Liver (tissue), 9 donors: ENCODE data around the gene FIBCD1. TPM values are rescaled to one million over a fixed set of nuclear protein-coding genes. Genes with fewer than 3 reads are reported as not detected.

ENCODE experiments used
- DNase-seq: peaks from one replicate; pipeline ENCODE4 v3.0.0-alpha.2; 2017; ENCODE audit warnings: low spot score
- H3K27ac ChIP-seq, 2 donors: one replicate each; pipeline ENCODE4 v1.7.0; 2013; ENCODE audit warnings: inconsistent platforms in 2 of 2, low read length in 2 of 2, control low read depth in 1 of 2, low read depth in 1 of 2, mild to moderate bottlenecking in 1 of 2
- H3K27me3 ChIP-seq, 4 donors: one replicate each; pipeline versions ENCODE4 v1.6.1 to v1.7.0; 2013; ENCODE audit warnings: low read length in 3 of 4, inconsistent platforms in 1 of 4, mild to moderate bottlenecking in 1 of 4, moderate library complexity in 1 of 4; ENCODE audit not compliant: control insufficient read depth in 4 of 4, insufficient read depth in 4 of 4
- H3K36me3 ChIP-seq, 4 donors: one replicate each; pipeline versions ENCODE4 v1.6.1 to v1.7.0; 2013; ENCODE audit warnings: low read length in 3 of 4, mild to moderate bottlenecking in 3 of 4, low read depth in 1 of 4, moderate library complexity in 1 of 4; ENCODE audit not compliant: control insufficient read depth in 4 of 4, insufficient read depth in 3 of 4
- H3K4me1 ChIP-seq, 4 donors: one replicate each; pipeline versions ENCODE4 v1.6.1 to v1.7.0; 2013; ENCODE audit warnings: low read length in 3 of 4, mild to moderate bottlenecking in 3 of 4, moderate library complexity in 1 of 4; ENCODE audit not compliant: control insufficient read depth in 4 of 4, insufficient read depth in 4 of 4
- H3K4me3 ChIP-seq, 3 donors: one replicate each; pipeline versions ENCODE4 v1.6.1 to v1.7.0; 2013; ENCODE audit warnings: low read length in 3 of 3, control low read depth in 1 of 3, low read depth in 1 of 3, mild to moderate bottlenecking in 1 of 3
- H3K9ac ChIP-seq, 2 donors: one replicate each; pipeline ENCODE4 v1.7.0; 2013; ENCODE audit warnings: low read length in 2 of 2, mild to moderate bottlenecking in 2 of 2, moderate library complexity in 2 of 2, control low read depth in 1 of 2, low read depth in 1 of 2
- H3K9me3 ChIP-seq, 4 donors: one replicate each; pipeline versions ENCODE4 v1.6.1 to v1.7.0; 2013; ENCODE audit warnings: low read length in 3 of 4; ENCODE audit not compliant: control insufficient read depth in 4 of 4
- EGR1 ChIP-seq, 2 donors: IDR thresholded peaks; 2 replicates each; pipeline ENCODE4 v1.6.1; 2016 to 2018; ENCODE audit warnings: antibody characterized with exemption in 2 of 2, low read depth in 2 of 2
- FOXA1 ChIP-seq: IDR thresholded peaks from 2 replicates; pipeline ENCODE4 v1.6.1; 2016; ENCODE audit warnings: antibody characterized with exemption
- FOXA2 ChIP-seq: IDR thresholded peaks from 2 replicates; pipeline ENCODE4 v1.6.1; 2016; ENCODE audit warnings: antibody characterized with exemption
- GABPA ChIP-seq, 2 donors: IDR thresholded peaks in 1 of 2; conservative IDR thresholded peaks in 1 of 2; 2 replicates each; pipeline ENCODE4 v1.6.1; 2016; ENCODE audit warnings: antibody characterized with exemption in 2 of 2, mild to moderate bottlenecking in 1 of 2, moderate library complexity in 1 of 2
- HNF4A ChIP-seq, 2 donors: conservative IDR thresholded peaks; 2 replicates each; pipeline ENCODE4 v1.6.1; 2016; ENCODE audit warnings: antibody characterized with exemption in 2 of 2, mild to moderate bottlenecking in 2 of 2
- HNF4G ChIP-seq: IDR thresholded peaks from 2 replicates; pipeline ENCODE4 v1.6.1; 2016; ENCODE audit warnings: antibody characterized with exemption
- JUND ChIP-seq, 2 donors: IDR thresholded peaks; 2 replicates each; pipeline ENCODE4 v1.6.1; 2016; ENCODE audit warnings: antibody characterized with exemption in 2 of 2
- NR2F2 ChIP-seq: IDR thresholded peaks from 2 replicates; pipeline ENCODE4 v1.6.1; 2016; ENCODE audit warnings: antibody characterized with exemption
- RXRA ChIP-seq, 2 donors: IDR thresholded peaks; 2 replicates each; pipeline ENCODE4 v1.6.1; 2017 to 2018; ENCODE audit warnings: antibody characterized with exemption in 2 of 2, mild to moderate bottlenecking in 1 of 2
- YY1 ChIP-seq: IDR thresholded peaks from 2 replicates; pipeline ENCODE4 v1.6.1; 2016; ENCODE audit warnings: antibody characterized with exemption, mild to moderate bottlenecking
- WGBS: extraction: QIAGEN DNeasy Blood & Tissue Kit; methylation state at CpG from one replicate; pipeline ENCODE4 v1.1.7; 2013; 5-methylcytosine and 5-hydroxymethylcytosine counted together
- polyA plus RNA-seq, 2 donors: library from polyadenylated mRNA; stranded (reverse) in 1 of 2; unstranded in 1 of 2; fragments of 200-250 nt in 1 of 2; fragments of >200 nt in 1 of 2; fragmentation: Nextera tagmentation in 1 of 2; extraction: Ambion mirVana in 1 of 2; gene quantifications; one replicate each; pipeline versions ENCODE4 v1.2.1 to v1.2.3, GENCODE V29; 2013 to 2015
- total RNA-seq, 2 donors: library from RNA; depleted of rRNA; stranded (reverse); fragments of >200 nt; gene quantifications; one replicate each; pipeline ENCODE4 v1.2.3, GENCODE V29; 2014
- TF ChIP-seq, protein P1 (sequence below): fragments of 150-350 bp; IDR thresholded peaks from 2 replicates; pipeline ENCODE4 v1.5.1; 2017; ENCODE audit warnings: improper control_type of control experiment, low read depth, low read length; ENCODE audit not compliant: missing input control
- TF ChIP-seq, protein P2 (sequence below): IDR thresholded peaks from 2 replicates; pipeline ENCODE4 v1.6.1; 2016; ENCODE audit warnings: antibody characterized with exemption, mild to moderate bottlenecking
- TF ChIP-seq, protein P3 (sequence below): IDR thresholded peaks from 2 replicates; pipeline ENCODE4 v1.6.1; 2016; ENCODE audit warnings: antibody characterized with exemption
- donor health status: healthy.
- donor health status: healthy.
- donor health status: healthy.
- donor health status: healthy.
- donor health status: healthy.

FIBCD1 gene
- total and polyA plus RNA-seq, 4 donors, result not detected

- no peak for DNase-seq
- 76% methylated on average over 10 of the region's 10 CpGs for WGBS
Measured at GRCh38 chr9:130924448-130924788, 14.6 kb downstream of the FIBCD1 start.

GRCh38 chr9:130923611-130924447, 15.2 kb downstream of the FIBCD1 start:
- WGBS, result 81% methylated on average over 42 of the region's 42 CpGs
- Histone ChIP-seq H3K36me3 (no peaks in the 10 kb centered on the region), H3K9me3 (no peaks in the 10 kb centered on the region), H3K27ac (no peak overlapping the region), H3K4me3 (no peak overlapping the region), H3K9ac (no peak overlapping the region), H3K27me3 (peaks cover 0 to 3% (median 0%) of the 10 kb centered on the region in 4 donors), H3K4me1 (no peaks in the 10 kb centered on the region)
- no peak for DNase-seq
- TF ChIP-seq HNF4A (conservative IDR thresholded peaks at IDR 0.05), result no peak
- TF ChIP-seq, protein P1, sequence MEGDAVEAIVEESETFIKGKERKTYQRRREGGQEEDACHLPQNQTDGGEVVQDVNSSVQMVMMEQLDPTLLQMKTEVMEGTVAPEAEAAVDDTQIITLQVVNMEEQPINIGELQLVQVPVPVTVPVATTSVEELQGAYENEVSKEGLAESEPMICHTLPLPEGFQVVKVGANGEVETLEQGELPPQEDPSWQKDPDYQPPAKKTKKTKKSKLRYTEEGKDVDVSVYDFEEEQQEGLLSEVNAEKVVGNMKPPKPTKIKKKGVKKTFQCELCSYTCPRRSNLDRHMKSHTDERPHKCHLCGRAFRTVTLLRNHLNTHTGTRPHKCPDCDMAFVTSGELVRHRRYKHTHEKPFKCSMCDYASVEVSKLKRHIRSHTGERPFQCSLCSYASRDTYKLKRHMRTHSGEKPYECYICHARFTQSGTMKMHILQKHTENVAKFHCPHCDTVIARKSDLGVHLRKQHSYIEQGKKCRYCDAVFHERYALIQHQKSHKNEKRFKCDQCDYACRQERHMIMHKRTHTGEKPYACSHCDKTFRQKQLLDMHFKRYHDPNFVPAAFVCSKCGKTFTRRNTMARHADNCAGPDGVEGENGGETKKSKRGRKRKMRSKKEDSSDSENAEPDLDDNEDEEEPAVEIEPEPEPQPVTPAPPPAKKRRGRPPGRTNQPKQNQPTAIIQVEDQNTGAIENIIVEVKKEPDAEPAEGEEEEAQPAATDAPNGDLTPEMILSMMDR, result no peak
- TF ChIP-seq RXRA (IDR thresholded peaks at IDR 0.05), result no peak
- TF ChIP-seq FOXA2, result no peak
- no peak for TF ChIP-seq FOXA1
- TF ChIP-seq, protein P2, sequence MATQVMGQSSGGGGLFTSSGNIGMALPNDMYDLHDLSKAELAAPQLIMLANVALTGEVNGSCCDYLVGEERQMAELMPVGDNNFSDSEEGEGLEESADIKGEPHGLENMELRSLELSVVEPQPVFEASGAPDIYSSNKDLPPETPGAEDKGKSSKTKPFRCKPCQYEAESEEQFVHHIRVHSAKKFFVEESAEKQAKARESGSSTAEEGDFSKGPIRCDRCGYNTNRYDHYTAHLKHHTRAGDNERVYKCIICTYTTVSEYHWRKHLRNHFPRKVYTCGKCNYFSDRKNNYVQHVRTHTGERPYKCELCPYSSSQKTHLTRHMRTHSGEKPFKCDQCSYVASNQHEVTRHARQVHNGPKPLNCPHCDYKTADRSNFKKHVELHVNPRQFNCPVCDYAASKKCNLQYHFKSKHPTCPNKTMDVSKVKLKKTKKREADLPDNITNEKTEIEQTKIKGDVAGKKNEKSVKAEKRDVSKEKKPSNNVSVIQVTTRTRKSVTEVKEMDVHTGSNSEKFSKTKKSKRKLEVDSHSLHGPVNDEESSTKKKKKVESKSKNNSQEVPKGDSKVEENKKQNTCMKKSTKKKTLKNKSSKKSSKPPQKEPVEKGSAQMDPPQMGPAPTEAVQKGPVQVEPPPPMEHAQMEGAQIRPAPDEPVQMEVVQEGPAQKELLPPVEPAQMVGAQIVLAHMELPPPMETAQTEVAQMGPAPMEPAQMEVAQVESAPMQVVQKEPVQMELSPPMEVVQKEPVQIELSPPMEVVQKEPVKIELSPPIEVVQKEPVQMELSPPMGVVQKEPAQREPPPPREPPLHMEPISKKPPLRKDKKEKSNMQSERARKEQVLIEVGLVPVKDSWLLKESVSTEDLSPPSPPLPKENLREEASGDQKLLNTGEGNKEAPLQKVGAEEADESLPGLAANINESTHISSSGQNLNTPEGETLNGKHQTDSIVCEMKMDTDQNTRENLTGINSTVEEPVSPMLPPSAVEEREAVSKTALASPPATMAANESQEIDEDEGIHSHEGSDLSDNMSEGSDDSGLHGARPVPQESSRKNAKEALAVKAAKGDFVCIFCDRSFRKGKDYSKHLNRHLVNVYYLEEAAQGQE, result no peak
- TF ChIP-seq GABPA (IDR thresholded peaks at IDR 0.05 in 1 of 2, conservative IDR thresholded peaks at IDR 0.05 in 1 of 2), result no peak

More at GRCh38 chr9:130924448-130924788, 14.6 kb downstream of the FIBCD1 start:
- Histone ChIP-seq H3K4me1 (no peaks in the 10 kb centered on the region), H3K4me3 (no peak overlapping the region), H3K36me3 (no peaks in the 10 kb centered on the region), H3K9me3 (no peaks in the 10 kb centered on the region), H3K9ac (no peak overlapping the region), H3K27ac (no peak overlapping the region), H3K27me3 (peaks cover 0 to 3% (median 0%) of the 10 kb centered on the region in 4 donors)
- TF ChIP-seq GABPA (IDR thresholded peaks at IDR 0.05 in 1 of 2, conservative IDR thresholded peaks at IDR 0.05 in 1 of 2), result no peak
- TF ChIP-seq FOXA2, result no peak

DNA sequence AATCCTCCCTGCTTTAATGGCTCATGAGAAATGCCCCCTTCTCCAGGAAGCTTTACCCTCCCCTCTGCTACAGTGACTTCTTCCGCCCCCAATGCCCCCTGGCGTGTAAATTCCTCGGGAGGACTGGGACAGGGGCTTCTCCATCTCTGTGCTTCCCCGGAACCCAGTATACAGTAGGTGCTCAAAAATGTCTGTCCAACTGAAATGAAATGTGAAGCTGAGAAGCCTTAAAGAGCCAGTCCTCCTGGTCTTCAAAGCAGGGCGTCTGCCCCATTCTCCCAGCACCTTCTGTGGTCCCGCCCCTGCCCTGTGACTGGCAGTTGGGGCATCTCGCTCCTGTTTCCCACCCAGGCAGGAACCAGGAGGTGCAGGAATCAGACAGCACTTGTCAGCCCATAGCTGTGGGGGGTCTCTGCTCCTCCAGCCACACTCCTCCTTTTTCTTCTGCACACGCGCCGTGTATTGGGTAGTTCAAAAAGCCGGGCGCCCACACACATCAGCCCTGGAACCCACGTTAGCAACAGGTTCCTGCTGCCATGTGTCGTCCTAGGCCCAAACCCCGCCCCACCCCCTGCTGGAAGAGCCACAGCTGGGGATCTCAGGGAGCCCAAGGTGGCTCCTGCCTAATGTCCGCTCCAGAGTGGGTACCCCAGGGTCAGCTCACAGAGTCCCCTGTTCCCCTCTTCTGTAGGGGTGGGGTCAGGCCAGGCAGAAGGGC, 16.0 kb downstream of the FIBCD1 start:
- Histone ChIP-seq H3K9me3 (no peaks in the 10 kb centered on the region), H3K36me3 (no peaks in the 10 kb centered on the region), H3K27ac (no peak overlapping the region), H3K4me3 (no peak overlapping the region), H3K9ac (no peak overlapping the region), H3K4me1 (no peaks in the 10 kb centered on the region), H3K27me3 (peaks cover 0 to 3% (median 0%) of the 10 kb centered on the region in 4 donors)
- no peak for DNase-seq
- WGBS, result 78% methylated on average over 16 of the region's 16 CpGs
- TF ChIP-seq GABPA (IDR thresholded peaks at IDR 0.05 in 1 of 2, conservative IDR thresholded peaks at IDR 0.05 in 1 of 2) (no peak), FOXA1 (no peak), EGR1 (IDR thresholded peaks at IDR 0.05; ENCODE audit: low read depth in 2 of 2) (no peak), NR2F2 (no peak), JUND (IDR thresholded peaks at IDR 0.05) (no peak), YY1 (no peak), HNF4G (no peak)
- TF ChIP-seq, protein P2, result no peak
- TF ChIP-seq, protein P3, sequence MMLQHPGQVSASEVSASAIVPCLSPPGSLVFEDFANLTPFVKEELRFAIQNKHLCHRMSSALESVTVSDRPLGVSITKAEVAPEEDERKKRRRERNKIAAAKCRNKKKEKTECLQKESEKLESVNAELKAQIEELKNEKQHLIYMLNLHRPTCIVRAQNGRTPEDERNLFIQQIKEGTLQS, result no peak
